8988T (cell line): ENCODE data around the gene HMOX2.

ENCODE experiments used
- DNase-seq: peaks from one replicate; pipeline ENCODE4 v3.0.0; 2011

HMOX2 gene

GRCh38 chr16:4465977-4466779 lies 10.0 kb upstream of the HMOX2 start:
- no peak for DNase-seq

GRCh38 chr16:4467916-4468315 lies 8.3 kb upstream of the HMOX2 start:
- no peak for DNase-seq

GRCh38 chr16:4468972-4469371 lies 7.2 kb upstream of the HMOX2 start:
- no peak for DNase-seq

GRCh38 chr16:4471869-4472268 lies 4.3 kb upstream of the HMOX2 start:
- DNase-seq, result no peak

- no peak for DNase-seq
Observed at GRCh38 chr16:4472880-4473279, 3.3 kb upstream of the HMOX2 start.

GRCh38 chr16:4474192-4474961 lies 1.8 kb upstream of the HMOX2 start, which contains the start of gene NMRAL1:
Gene NMRAL1 (minus strand): TSS chr16:4474625. CDS start chr16:4474132, 493 bp downstream.
- DNase-seq, result peak; percentile 59

- no peak for DNase-seq
Observed at GRCh38 chr16:4477966-4478365, 1.8 kb downstream of the HMOX2 start.

GRCh38 chr16:4481526-4481925 lies 5.3 kb downstream of the HMOX2 start:
- DNase-seq, result no peak

- no peak for DNase-seq
Observed at GRCh38 chr16:4481963-4482362, 5.8 kb downstream of the HMOX2 start.

- no peak for DNase-seq
Observed at GRCh38 chr16:4486126-4486893, 10.1 kb downstream of the HMOX2 start.

GRCh38 chr16:4487955-4488498 lies 11.8 kb downstream of the HMOX2 start:
- DNase-seq, result no peak

- no peak for DNase-seq
Observed at GRCh38 chr16:4488499-4488967, 12.3 kb downstream of the HMOX2 start.

- DNase-seq, result no peak
Observed at GRCh38 chr16:4489030-4489429, 12.8 kb downstream of the HMOX2 start.

GRCh38 chr16:4491898-4492297 lies 15.7 kb downstream of the HMOX2 start:
- no peak for DNase-seq

- DNase-seq, result no peak
Observed at GRCh38 chr16:4494746-4495490, 18.7 kb downstream of the HMOX2 start.

- DNase-seq, result no peak
Observed at GRCh38 chr16:4495766-4496165, 19.6 kb downstream of the HMOX2 start.

- DNase-seq, result no peak
Observed at GRCh38 chr16:4496305-4496704, 20.1 kb downstream of the HMOX2 start.

- no peak for DNase-seq
Observed at GRCh38 chr16:4498546-4499195, 22.5 kb downstream of the HMOX2 start.

GRCh38 chr16:4499196-4499555 lies 23.0 kb downstream of the HMOX2 start:
- DNase-seq, result no peak

GRCh38 chr16:4500272-4500671 lies 24.1 kb downstream of the HMOX2 start:
- peak; percentile 42 for DNase-seq

GRCh38 chr16:4501071-4501478 lies 24.9 kb downstream of the HMOX2 start:
- no peak for DNase-seq
